GM19043 (cell line): Measurements from ENCODE around the gene FOXB2.
"Not testable (repeated sequence)": the region's sequence is repeated elsewhere in the genome, so short reads cannot be mapped to it uniquely, and the experiment has no call there.

Experiments used
- ATAC-seq: cut with Tn5 transposase; IDR thresholded peaks from one replicate; pipeline ENCODE4 v1.9.1; 2021; ENCODE audit warnings: low read depth; ENCODE audit not compliant: unreplicated experiment

Gene FOXB2

GRCh38 chr9:77019236-77019925 lies at the start of gene FOXB2:
FOXB2 (plus strand) TSS chr9:77019655; CDS start chr9:77019655, 0 bp downstream.
- ATAC-seq, result no peak

GRCh38 chr9:76969716-76970115 lies 49.7 kb upstream of the FOXB2 start:
- no peak for ATAC-seq

- ATAC-seq, result not testable (repeated sequence)
These were observed 40.6 kb upstream of the FOXB2 start for GRCh38 chr9:76978831-76979230.

GRCh38 chr9:76980566-76980965 lies 38.9 kb upstream of the FOXB2 start:
- no peak for ATAC-seq

GRCh38 chr9:76984486-76984885 lies 35.0 kb upstream of the FOXB2 start:
- no peak for ATAC-seq

GRCh38 chr9:76985581-76985980 lies 33.9 kb upstream of the FOXB2 start:
- ATAC-seq, result no peak

GRCh38 chr9:76987594-76988200 lies 31.8 kb upstream of the FOXB2 start:
- no peak for ATAC-seq

GRCh38 chr9:76988941-76989340 lies 30.5 kb upstream of the FOXB2 start:
- no peak for ATAC-seq

GRCh38 chr9:76989501-76989900 lies 30.0 kb upstream of the FOXB2 start:
- ATAC-seq, result no peak

- no peak for ATAC-seq
These were observed 22.8 kb upstream of the FOXB2 start for GRCh38 chr9:76996700-76997099.

- no peak for ATAC-seq
These were observed 20.2 kb upstream of the FOXB2 start for GRCh38 chr9:76999261-76999660.

- ATAC-seq, result no peak
These were observed 19.1 kb upstream of the FOXB2 start for GRCh38 chr9:77000330-77000729.

GRCh38 chr9:77003366-77003765 lies 16.1 kb upstream of the FOXB2 start:
- no peak for ATAC-seq

- ATAC-seq, result no peak
These were observed 14.2 kb upstream of the FOXB2 start for GRCh38 chr9:77005216-77005615.

GRCh38 chr9:77010527-77010926 lies 8.9 kb upstream of the FOXB2 start:
- ATAC-seq, result no peak

- ATAC-seq, result peak; percentile 71
These were observed 7.3 kb upstream of the FOXB2 start for GRCh38 chr9:77011973-77012821.

GRCh38 chr9:77013206-77013931 lies 6.1 kb upstream of the FOXB2 start:
- ATAC-seq, result no peak

- no peak for ATAC-seq
These were observed 5.4 kb upstream of the FOXB2 start for GRCh38 chr9:77013932-77014596.

- ATAC-seq, result no peak
These were observed 4.7 kb upstream of the FOXB2 start for GRCh38 chr9:77014597-77015263.
